ENCODE measurements around the gene OTUB1. TPM values are rescaled to one million over a fixed set of nuclear protein-coding genes. Genes with fewer than 3 reads are reported as not detected.
A peak's percentile ranks its signal among the peaks of the same experiment; 100 is the strongest.

The OTUB1 gene
- total and polyA plus RNA-seq, 8 donors: 15.2 to 57.8 (median 26.0) TPM

DNA sequence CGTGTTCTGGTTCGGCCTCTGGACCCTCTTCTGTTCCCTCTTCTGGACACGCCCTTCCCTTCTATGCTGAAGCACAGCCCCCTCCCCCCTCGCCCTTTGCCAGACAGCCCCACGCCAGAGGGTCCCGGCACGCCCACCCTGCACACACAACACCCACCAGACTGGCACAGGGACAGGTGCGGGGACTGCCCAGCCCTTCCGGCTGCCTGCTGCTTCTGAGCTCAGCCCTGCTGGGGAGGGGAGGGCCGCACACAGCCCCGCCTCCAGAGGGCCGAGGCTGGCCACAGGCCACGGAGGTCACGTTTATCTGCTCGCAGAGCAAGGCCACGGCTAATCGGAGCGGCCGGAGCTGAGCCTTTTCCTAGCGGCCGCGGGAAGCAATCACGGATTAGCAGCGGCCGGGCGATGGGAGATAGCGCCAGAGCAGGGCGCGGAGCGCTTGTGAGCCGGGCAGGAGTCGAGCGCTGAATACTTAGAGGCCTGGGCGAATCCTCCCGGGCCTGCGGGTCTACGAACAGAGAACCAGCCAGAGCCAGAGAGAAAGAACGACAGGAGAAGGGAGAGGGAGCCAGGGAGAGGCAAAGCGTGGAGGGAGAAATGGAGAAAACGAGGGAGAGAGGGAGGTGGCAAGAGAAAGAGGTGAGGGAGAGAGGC, 21.5 kb downstream of the OTUB1 start:
- H3K27me3 ChIP-seq: no peaks in the 10 kb centered on the region
- H3K4me3 ChIP-seq: peak overlapping the region in 3 of 4 donors; percentile 4 to 30 (median 13)
- intact Hi-C loops (cut with DNase I): loop anchor here in 1 of 3 donors (10.0 kb wide), 1 partner anchor 57 kb away; no protein-coding TSS in a partner anchor
- TF ChIP-seq, protein P1, sequence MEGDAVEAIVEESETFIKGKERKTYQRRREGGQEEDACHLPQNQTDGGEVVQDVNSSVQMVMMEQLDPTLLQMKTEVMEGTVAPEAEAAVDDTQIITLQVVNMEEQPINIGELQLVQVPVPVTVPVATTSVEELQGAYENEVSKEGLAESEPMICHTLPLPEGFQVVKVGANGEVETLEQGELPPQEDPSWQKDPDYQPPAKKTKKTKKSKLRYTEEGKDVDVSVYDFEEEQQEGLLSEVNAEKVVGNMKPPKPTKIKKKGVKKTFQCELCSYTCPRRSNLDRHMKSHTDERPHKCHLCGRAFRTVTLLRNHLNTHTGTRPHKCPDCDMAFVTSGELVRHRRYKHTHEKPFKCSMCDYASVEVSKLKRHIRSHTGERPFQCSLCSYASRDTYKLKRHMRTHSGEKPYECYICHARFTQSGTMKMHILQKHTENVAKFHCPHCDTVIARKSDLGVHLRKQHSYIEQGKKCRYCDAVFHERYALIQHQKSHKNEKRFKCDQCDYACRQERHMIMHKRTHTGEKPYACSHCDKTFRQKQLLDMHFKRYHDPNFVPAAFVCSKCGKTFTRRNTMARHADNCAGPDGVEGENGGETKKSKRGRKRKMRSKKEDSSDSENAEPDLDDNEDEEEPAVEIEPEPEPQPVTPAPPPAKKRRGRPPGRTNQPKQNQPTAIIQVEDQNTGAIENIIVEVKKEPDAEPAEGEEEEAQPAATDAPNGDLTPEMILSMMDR (IDR thresholded peaks at IDR 0.05): peak in 2 of 4 donors; percentile 13 to 38
- DNase-seq: peak; percentile 77 to 94 (median 88)
- ATAC-seq: peak; percentile 80 to 93 (median 90)
- no peaks in the 10 kb centered on the region for H3K9me3 ChIP-seq
- WGBS, 2 donors: 3 to 6% methylated on average over 35 to 40 of the region's 40 CpGs
- H3K27ac ChIP-seq: peak overlapping the region; percentile 42 to 53 (median 47)
- H3K36me3 ChIP-seq: no peaks in the 10 kb centered on the region
- FAIRE-seq: no peak
- peaks cover 0 to 11% (median 0%) of the 10 kb centered on the region in 3 donors for H3K4me1 ChIP-seq

DNA sequence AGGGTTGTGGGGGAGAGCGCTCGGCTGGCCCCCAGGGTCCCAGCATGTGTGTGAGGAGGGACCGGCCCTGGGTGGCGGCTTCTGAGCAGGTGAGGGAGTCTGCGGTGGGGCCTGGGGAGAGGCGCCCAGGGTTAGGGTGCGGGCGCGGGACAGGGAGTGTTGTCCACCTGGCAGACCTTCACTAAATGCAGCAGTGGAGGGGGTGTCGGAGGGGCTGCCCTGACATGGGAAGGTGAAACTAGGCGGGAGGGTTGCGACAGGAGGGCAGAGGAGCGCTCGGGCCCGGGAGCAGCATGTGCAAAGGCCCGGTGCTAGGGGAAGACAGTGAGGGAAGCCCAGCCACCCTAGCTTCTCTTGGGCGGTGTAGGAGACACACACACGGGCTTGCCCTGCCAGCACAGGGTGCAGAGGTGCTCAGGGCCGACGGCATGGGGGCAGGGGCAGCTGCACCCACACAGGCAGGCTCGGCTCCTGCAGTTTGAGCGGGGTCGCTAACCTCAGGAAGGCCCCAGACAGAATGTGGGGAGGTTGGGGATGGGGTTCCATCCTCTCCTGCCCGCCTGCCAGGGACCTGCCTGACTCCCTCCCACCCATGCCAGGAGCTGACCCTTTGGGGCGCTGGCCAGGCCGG, 22.2 kb downstream of the OTUB1 start:
- no peak for FAIRE-seq
- intact Hi-C loops (cut with DNase I): loop anchor here in 1 of 3 donors (10.0 kb wide), 1 partner anchor 56 kb away; no protein-coding TSS in a partner anchor
- Histone ChIP-seq H3K36me3 (no peaks in the 10 kb centered on the region), H3K27ac (peak overlapping the region; percentile 42 to 53 (median 47)), H3K4me1 (peaks cover 0 to 11% (median 0%) of the 10 kb centered on the region in 3 donors), H3K9me3 (no peaks in the 10 kb centered on the region), H3K27me3 (no peaks in the 10 kb centered on the region), H3K4me3 (peak overlapping the region in 1 of 4 donors; percentile 30)
- WGBS, 2 donors: 85 to 88% methylated on average over 25 to 26 of the region's 26 CpGs
- peak in 2 of 6 donors; percentile 56 to 70 for DNase-seq
- TF ChIP-seq, protein P1 (IDR thresholded peaks at IDR 0.05): no peak
- no peak for ATAC-seq

DNA sequence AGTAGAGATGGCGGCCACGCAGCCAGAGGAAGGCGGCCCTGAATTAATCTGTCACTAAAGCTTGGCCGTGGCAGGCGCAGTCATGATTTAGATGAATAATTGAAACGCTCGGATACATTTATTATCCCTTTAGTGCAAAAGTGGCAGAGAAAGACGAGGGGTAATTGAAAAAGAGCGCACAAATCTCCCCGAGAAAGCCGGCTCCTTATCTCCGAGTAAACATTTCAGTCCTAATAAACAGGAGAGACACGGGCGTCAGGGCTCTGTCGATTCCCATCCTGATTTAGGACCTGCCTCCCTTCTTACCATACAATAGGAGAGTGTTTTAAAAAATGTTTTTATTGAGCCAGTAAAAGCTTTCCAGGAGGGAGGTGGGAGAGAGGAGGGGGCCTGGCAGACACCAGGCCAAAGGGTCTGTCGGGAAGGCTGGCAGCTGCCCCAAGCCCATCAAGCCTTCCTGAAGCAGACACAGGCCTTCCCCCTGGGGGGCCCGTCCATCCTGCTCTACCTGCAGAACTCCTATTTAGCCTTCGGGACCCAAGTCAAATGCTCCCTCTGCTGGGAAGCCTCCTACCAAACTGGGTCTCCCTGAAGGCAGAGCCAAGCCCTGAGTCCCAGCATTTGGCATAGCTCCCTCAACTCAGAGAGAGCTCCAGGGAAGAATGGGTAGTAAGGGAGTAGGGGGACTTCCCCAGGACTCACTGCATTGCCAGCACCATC, 22.8 kb downstream of the OTUB1 start:
- Histone ChIP-seq H3K4me1 (peaks cover 0 to 11% (median 0%) of the 10 kb centered on the region in 3 donors), H3K9me3 (no peaks in the 10 kb centered on the region), H3K27me3 (no peaks in the 10 kb centered on the region), H3K4me3 (no peak overlapping the region), H3K36me3 (no peaks in the 10 kb centered on the region), H3K27ac (peak overlapping the region; percentile 2 to 51 (median 35))
- peak in 1 of 6 donors; percentile 28 for DNase-seq
- no peak for FAIRE-seq
- 70 to 74% methylated on average over 18 of the region's 18 CpGs for WGBS, 2 donors
- TF ChIP-seq, protein P1 (IDR thresholded peaks at IDR 0.05): no peak
- intact Hi-C loops (cut with DNase I): loop anchor here in 1 of 3 donors (10.0 kb wide), 1 partner anchor 56 kb away; no protein-coding TSS in a partner anchor
- ATAC-seq: no peak

DNA sequence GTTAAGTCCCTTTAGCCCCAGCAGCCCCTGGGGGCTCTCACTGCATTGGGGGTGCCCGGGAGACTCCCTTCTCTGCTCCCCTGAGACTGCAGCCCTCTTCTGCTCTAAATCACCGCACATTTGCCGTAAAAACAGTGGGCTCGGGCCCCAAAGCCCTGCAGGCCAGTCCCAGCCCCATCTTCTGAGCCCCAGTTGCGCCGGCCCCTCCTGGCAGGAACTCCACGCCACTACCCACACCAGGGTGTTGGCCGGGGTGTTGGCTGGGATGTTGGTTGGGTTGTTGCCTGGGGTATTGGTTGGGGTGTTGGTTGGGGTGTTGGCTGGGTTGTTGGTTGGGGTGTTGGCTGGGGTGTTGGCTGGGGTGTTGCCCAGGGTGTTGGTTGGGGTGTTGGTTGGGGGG, 23.5 kb downstream of the OTUB1 start:
- WGBS, 2 donors: 95 to 98% methylated on average over 8 of the region's 8 CpGs
- intact Hi-C loops (cut with DNase I): loop anchor here in 1 of 3 donors (10.0 kb wide), 1 partner anchor 55 kb away; no protein-coding TSS in a partner anchor
- H3K4me3 ChIP-seq: no peak overlapping the region
- no peaks in the 10 kb centered on the region for H3K9me3 ChIP-seq
- no peaks in the 10 kb centered on the region for H3K27me3 ChIP-seq
- no peaks in the 10 kb centered on the region for H3K36me3 ChIP-seq
- DNase-seq (peak in 1 of 6 donors; percentile 19), FAIRE-seq (no peak), ATAC-seq (no peak)
- H3K4me1 ChIP-seq: peaks cover 0 to 9% (median 0%) of the 10 kb centered on the region in 3 donors
- H3K27ac ChIP-seq: no peak overlapping the region
- TF ChIP-seq, protein P1 (IDR thresholded peaks at IDR 0.05): no peak

Data from pancreas (tissue), 10 donors.